Ascending aorta (tissue), 2 donors: ENCODE results near the gene SPARCL1. TPM values are rescaled to one million over a fixed set of nuclear protein-coding genes. Genes with fewer than 3 reads are reported as not detected.

ENCODE experiments used
- DNase-seq, 2 donors: peaks; one replicate each; pipeline ENCODE4 v3.0.0-alpha.2; 2019; ENCODE audit warnings: low spot score in 2 of 2
- H3K27ac ChIP-seq, 2 donors: fragments of 200-600 bp; sonication (generic); one replicate each; pipeline ENCODE4 v1.5.1; 2016 to 2017; ENCODE audit warnings: mild to moderate bottlenecking in 1 of 2
- H3K27me3 ChIP-seq: fragments of 200-600 bp; sonication (generic); one replicate; pipeline ENCODE4 v1.5.1; 2017
- H3K36me3 ChIP-seq, 2 donors: fragments of 200-600 bp; sonication (generic); one replicate each; pipeline ENCODE4 v1.5.1; 2016
- H3K4me1 ChIP-seq, 2 donors: fragments of 200-600 bp; sonication (generic); one replicate each; pipeline ENCODE4 v1.5.1; 2016 to 2017; ENCODE audit warnings: mild to moderate bottlenecking in 1 of 2
- H3K4me3 ChIP-seq, 2 donors: fragments of 200-600 bp; sonication (generic); one replicate each; pipeline ENCODE4 v1.5.1; 2016 to 2017; ENCODE audit warnings: mild to moderate bottlenecking in 1 of 2
- H3K9me3 ChIP-seq, 2 donors: fragments of 200-600 bp; sonication (generic); one replicate each; pipeline ENCODE4 v1.5.1; 2016
- intact Hi-C: fragments of 100-400 bp; cut with DNase I; formaldehyde crosslinking; loops from one replicate; pipeline ENCODE4 v1.15.1; 2023
- total RNA-seq: library from RNA; depleted of rRNA; stranded (reverse); fragments of >200 nt; gene quantifications from one replicate; pipeline ENCODE4 v1.1.0, GENCODE V29; 2016
- TF ChIP-seq, protein P1 (sequence below), 3 experiments: fragments of 200-600 bp in 2 of 3; fragments of 450-650 bp in 1 of 3; sonication (generic) in 2 of 3; IDR thresholded peaks; one replicate each; pipeline ENCODE4 v1.5.1; 2016 to 2019; ENCODE audit warnings: antibody characterized with exemption in 3 of 3, mild to moderate bottlenecking in 1 of 3, moderate library complexity in 1 of 3

The SPARCL1 gene
- total RNA-seq, 1 donor from 2014 or later: 830 TPM

DNA sequence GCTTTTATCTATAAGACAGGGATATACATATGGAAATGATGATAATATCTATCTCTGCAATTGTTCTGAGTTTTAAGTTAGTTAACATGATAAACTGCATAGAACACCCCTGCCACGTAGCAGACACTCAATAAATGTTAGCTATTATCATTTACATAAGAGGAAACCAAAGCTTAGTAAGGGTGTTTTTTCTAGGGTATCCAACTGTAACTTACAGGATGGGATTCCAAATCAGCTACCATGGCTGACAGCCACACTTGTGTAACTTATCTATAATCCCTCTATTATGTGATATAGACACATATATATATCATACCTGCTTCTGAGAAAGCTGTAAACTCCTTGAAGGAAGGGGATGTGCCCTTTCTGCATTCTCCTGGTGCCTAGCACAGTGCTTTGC lies 1.1 kb upstream of the SPARCL1 start:
- peak overlapping the region; percentile 46 to 71 for H3K4me3 ChIP-seq
- intact Hi-C loops: loop anchor here (1.0 kb wide), 1 partner anchor 477 kb away; the partner anchor contains the start of gene PKD2
- no peaks in the 10 kb centered on the region for H3K36me3 ChIP-seq
- TF ChIP-seq, protein P1, sequence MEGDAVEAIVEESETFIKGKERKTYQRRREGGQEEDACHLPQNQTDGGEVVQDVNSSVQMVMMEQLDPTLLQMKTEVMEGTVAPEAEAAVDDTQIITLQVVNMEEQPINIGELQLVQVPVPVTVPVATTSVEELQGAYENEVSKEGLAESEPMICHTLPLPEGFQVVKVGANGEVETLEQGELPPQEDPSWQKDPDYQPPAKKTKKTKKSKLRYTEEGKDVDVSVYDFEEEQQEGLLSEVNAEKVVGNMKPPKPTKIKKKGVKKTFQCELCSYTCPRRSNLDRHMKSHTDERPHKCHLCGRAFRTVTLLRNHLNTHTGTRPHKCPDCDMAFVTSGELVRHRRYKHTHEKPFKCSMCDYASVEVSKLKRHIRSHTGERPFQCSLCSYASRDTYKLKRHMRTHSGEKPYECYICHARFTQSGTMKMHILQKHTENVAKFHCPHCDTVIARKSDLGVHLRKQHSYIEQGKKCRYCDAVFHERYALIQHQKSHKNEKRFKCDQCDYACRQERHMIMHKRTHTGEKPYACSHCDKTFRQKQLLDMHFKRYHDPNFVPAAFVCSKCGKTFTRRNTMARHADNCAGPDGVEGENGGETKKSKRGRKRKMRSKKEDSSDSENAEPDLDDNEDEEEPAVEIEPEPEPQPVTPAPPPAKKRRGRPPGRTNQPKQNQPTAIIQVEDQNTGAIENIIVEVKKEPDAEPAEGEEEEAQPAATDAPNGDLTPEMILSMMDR (IDR thresholded peaks at IDR 0.05): no peak
- no peaks in the 10 kb centered on the region for H3K9me3 ChIP-seq
- H3K4me1 ChIP-seq: peaks cover 8 to 21% of the 10 kb centered on the region in 2 donors
- DNase-seq: no peak
- H3K27ac ChIP-seq: peak overlapping the region; percentile 91 to 95
- no peaks in the 10 kb centered on the region for H3K27me3 ChIP-seq

DNA sequence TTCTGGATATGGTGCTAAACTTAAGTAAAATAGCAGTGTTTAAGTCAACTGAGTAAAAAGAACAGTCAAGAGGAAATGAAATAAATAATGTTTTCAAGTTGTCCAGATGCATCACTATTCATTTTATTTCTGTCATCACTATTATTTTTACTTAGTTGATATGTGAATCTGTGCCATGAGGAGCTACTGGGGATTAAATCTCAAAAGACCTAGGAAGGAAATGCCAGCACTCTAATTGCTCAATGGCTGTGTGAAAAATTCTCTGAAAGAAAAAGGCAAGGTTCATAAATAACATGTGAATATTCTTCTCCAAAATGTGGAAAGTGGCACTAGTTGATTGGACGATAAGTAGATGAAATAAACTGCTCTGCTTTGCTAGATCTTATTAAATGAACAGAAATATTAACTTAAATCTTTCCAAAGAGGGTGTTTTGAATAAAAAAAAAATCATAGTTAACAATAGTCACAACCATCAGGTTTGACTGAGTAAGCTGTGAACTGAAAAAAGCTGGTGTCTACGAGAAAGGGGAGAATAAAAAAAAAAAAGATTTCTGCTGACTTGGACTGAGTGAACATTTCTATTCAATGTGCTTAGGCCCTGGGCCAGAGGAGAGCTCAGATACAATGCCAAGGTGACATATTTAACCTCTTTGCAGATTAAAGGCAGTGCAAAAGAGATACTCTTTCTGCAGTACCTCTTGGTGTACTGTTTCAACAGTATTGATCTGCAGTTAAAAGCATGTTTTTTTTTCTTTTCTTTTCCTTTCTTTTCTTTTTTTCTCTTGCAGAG lies 1.6 kb downstream of the SPARCL1 start:
- DNase-seq: no peak
- TF ChIP-seq, protein P1 (IDR thresholded peaks at IDR 0.05): no peak

DNA sequence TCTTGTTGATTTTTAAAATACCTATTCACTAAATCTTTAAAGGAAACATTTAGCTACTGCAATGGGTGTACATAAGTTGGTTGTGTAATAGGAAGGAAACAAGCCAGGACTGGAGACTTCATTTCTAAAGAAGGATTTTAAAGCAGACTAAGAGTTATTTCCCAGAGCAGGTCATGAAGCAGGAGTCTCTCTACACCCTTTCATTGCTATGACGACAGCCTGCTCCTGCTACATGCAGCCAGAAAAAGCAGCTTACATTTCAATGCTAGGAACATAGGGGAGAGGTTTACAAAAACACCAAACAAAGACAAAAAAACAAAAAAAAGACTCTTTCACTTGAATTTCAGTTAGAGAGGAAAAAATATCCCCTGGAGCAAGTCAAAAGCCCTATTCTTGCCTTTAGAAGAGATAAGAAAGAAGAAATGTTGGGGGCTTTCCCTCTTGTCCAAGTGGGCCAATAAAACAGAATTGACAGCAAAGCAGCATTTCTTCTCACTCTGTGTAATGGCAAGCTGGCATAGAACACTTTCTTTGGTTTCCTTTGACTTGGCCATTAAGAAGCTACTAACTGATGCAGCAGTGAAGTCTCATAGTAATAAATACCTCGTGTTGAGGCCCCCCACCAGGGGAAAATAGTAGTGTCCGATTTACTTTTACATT lies 3.4 kb downstream of the SPARCL1 start:
- intact Hi-C loops: loop anchor here (1.0 to 5.0 kb wide), 2 partner anchors 18 to 33 kb away; no protein-coding TSS in a partner anchor
- TF ChIP-seq, protein P1 (IDR thresholded peaks at IDR 0.05): no peak
- Histone ChIP-seq H3K27ac (peak overlapping the region; percentile 91 to 95), H3K36me3 (peaks cover 3 to 7% of the 10 kb centered on the region in 2 donors), H3K9me3 (no peaks in the 10 kb centered on the region), H3K4me1 (peaks cover 16 to 40% of the 10 kb centered on the region in 2 donors), H3K4me3 (peak overlapping the region; percentile 46 to 71), H3K27me3 (no peaks in the 10 kb centered on the region)
- DNase-seq: no peak

More for the DNA sequence above, 1.6 kb downstream of the SPARCL1 start:
- Histone ChIP-seq H3K27ac (peak overlapping the region; percentile 91 to 95), H3K4me1 (peaks cover 11 to 37% of the 10 kb centered on the region in 2 donors), H3K9me3 (no peaks in the 10 kb centered on the region), H3K4me3 (peak overlapping the region; percentile 46 to 71), H3K36me3 (peaks cover 3 to 7% of the 10 kb centered on the region in 2 donors), H3K27me3 (no peaks in the 10 kb centered on the region)
- intact Hi-C loops: loop anchor here (5.0 kb wide), 1 partner anchor 35 kb away; no protein-coding TSS in a partner anchor

DNA sequence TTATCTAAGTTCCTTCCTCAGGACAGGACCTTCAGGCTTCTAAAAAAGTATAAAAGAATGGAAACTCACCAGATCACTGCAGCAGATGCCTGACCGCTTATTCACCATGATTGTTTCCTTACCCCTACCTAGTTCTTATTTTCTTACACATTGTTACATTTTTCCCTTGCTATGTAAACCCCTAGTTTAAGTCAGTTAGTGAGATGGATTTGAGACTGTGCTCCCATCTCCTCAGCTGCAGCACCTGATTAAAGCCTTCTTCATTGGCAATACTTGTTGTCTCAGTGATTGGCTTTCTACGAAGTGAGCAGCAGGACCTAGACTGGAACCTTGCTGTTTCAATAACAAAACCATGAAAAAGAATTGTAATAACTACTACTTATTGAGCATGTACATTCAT lies 4.7 kb downstream of the SPARCL1 start:
- TF ChIP-seq, protein P1 (IDR thresholded peaks at IDR 0.05): no peak
- DNase-seq: no peak
- no peaks in the 10 kb centered on the region for H3K9me3 ChIP-seq
- peak overlapping the region; percentile 91 to 95 for H3K27ac ChIP-seq
- intact Hi-C loops: no loop called here
- H3K4me1 ChIP-seq: peaks cover 13 to 45% of the 10 kb centered on the region in 2 donors
- peak overlapping the region; percentile 46 to 71 for H3K4me3 ChIP-seq
- H3K27me3 ChIP-seq: no peaks in the 10 kb centered on the region
- peaks cover 3 to 7% of the 10 kb centered on the region in 2 donors for H3K36me3 ChIP-seq

DNA sequence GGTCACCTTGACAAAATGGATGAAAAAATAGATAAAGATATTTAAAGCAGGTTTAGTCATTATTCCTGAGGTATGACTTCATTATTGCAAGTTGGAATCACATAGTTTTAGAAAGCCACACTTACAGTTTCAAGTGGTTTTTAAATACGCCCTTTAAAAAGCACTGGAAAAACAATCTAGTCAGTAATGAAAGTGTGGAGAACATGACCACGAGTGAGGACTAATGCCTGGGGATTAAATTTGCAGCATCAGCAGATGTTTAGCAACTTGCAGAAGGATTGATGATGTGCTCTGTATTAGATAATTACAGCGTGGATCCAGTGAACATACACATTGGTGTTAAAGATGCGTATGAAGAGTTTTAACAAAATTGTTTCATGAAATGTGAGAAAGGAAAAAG lies 5.9 kb downstream of the SPARCL1 start:
- intact Hi-C loops: no loop called here
- no peaks in the 10 kb centered on the region for H3K9me3 ChIP-seq
- peaks cover 3 to 8% of the 10 kb centered on the region in 2 donors for H3K36me3 ChIP-seq
- TF ChIP-seq, protein P1 (IDR thresholded peaks at IDR 0.05): no peak
- peak overlapping the region; percentile 2 to 71 for H3K4me3 ChIP-seq
- H3K27ac ChIP-seq: peak overlapping the region; percentile 91 to 95
- no peak for DNase-seq
- H3K27me3 ChIP-seq: no peaks in the 10 kb centered on the region
- peaks cover 13 to 45% of the 10 kb centered on the region in 2 donors for H3K4me1 ChIP-seq
